Measurements from ENCODE around the gene TSPAN9.

DNA sequence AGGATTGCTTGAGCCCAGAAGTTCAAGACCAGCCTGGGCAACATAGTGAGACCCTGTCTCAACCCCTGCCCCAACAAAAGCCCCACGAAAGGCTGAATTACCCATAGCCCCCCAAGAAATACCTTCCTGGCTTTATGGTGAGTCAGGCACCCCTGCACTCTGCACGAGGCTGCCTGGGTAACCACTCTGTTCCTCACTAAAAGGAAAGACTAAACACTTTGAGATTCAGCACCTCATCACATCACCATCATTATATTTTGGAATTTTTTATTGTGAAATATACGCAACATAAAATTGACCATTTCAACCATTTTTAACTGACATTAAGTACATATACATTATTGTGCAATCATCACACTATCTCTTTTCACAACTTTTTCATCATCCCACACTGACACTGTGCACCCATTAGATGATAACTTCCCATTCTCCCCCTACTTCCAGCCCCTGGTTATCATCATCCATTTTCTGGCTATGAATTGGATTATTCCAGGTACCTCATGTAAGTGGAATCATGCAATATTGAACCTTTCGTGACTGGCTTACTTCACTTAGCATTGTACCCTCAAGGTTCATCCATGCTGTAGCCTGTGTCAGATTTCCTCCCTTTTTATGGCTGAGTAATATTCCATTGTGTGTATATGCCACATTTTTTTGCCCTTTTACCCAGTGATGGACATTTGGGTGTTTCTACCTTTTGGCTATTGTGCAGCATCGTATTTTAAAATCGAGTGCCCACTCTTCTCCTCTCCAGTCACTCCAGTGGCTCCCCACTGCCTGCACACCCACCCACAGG is 51.5 kb downstream of the TSPAN9 start:
- TF ChIP-seq CTCF (IDR thresholded peaks at IDR 0.05) = no peak
- no peak for TF ChIP-seq POLR2AphosphoS5 (IDR thresholded peaks at IDR 0.05)
- no peak for TF ChIP-seq POLR2A (IDR thresholded peaks at IDR 0.05)
